Mucosa of rectum (tissue), 2 donors: Measurements from ENCODE around the gene SNCG.

ENCODE experiments used
- H3K27ac ChIP-seq, 2 donors: one replicate each; pipeline ENCODE4 v1.7.0; 2013; ENCODE audit warnings: inconsistent platforms in 2 of 2, low read depth in 2 of 2, low read length in 2 of 2
- H3K27me3 ChIP-seq, 2 donors: one replicate each; pipeline ENCODE4 v1.7.0; 2013; ENCODE audit warnings: low read length in 2 of 2; ENCODE audit not compliant: control insufficient read depth in 2 of 2, insufficient read depth in 2 of 2
- H3K36me3 ChIP-seq, 2 donors: one replicate each; pipeline ENCODE4 v1.7.0; 2013; ENCODE audit warnings: low read length in 2 of 2; ENCODE audit not compliant: control insufficient read depth in 2 of 2, insufficient read depth in 2 of 2
- H3K4me1 ChIP-seq, 2 donors: one replicate each; pipeline ENCODE4 v1.7.0; 2013; ENCODE audit warnings: low read length in 2 of 2, mild to moderate bottlenecking in 1 of 2; ENCODE audit not compliant: control insufficient read depth in 2 of 2, insufficient read depth in 2 of 2
- H3K4me3 ChIP-seq, 2 donors: one replicate each; pipeline ENCODE4 v1.7.0; 2013; ENCODE audit warnings: low read length in 2 of 2
- H3K9ac ChIP-seq, 2 donors: one replicate each; pipeline ENCODE4 v1.7.0; 2013; ENCODE audit warnings: low read length in 2 of 2, low read depth in 1 of 2, mild to moderate bottlenecking in 1 of 2
- H3K9me3 ChIP-seq, 2 donors: one replicate each; pipeline ENCODE4 v1.7.0; 2013; ENCODE audit warnings: low read length in 2 of 2; ENCODE audit not compliant: control insufficient read depth in 2 of 2
- donor health status: healthy.
- donor health status: Normal muscosa, but diverticular disease.

The SNCG gene

DNA sequence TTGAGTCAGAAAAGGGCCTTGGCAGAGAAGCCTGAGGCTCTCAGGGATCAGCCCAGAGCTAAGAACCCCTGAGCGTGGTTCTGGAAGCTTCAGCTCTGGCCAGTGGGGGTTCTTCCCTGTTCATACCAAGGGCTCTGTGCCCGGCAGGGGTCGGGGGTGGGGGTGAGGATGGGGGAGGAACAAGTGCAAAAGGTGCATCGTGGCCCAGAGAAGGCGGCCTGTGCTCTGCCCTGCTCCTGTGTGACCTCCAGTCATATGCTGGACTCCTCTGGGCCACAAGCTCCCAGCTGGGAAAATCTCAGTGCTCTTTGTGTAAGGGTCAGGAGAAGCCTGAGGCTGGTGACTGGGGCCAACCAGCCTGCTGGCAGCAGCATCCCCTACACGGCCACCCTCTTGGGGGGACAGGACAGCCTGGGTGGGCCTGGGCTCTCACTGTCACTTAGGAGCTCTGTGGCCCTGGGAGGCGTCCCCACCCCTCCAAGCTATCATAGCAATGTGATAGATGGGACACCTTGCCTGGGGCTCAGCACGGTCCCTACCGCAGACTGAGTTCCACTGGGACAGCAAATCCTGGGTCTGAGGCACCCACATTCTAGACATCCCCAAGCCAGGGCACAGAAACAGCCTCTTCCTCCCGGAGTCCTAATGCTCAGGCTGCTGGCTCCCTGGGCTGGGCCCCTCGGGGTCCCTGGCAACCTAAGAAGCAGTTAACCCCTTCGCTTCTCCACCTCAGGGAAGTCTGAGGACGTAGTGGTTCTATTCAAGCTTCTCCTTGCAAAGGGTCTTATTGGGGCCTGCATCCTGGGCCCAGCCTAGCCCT lies 3.5 kb upstream of the SNCG start:
- peaks cover 0 to 3% of the 10 kb centered on the region in 2 donors for H3K4me1 ChIP-seq
- H3K9ac ChIP-seq, result no peak overlapping the region
- no peaks in the 10 kb centered on the region for H3K27me3 ChIP-seq
- no peaks in the 10 kb centered on the region for H3K36me3 ChIP-seq
- H3K27ac ChIP-seq, result peak overlapping the region; percentile 29 to 65
- no peak overlapping the region for H3K4me3 ChIP-seq
- H3K9me3 ChIP-seq, result no peaks in the 10 kb centered on the region

DNA sequence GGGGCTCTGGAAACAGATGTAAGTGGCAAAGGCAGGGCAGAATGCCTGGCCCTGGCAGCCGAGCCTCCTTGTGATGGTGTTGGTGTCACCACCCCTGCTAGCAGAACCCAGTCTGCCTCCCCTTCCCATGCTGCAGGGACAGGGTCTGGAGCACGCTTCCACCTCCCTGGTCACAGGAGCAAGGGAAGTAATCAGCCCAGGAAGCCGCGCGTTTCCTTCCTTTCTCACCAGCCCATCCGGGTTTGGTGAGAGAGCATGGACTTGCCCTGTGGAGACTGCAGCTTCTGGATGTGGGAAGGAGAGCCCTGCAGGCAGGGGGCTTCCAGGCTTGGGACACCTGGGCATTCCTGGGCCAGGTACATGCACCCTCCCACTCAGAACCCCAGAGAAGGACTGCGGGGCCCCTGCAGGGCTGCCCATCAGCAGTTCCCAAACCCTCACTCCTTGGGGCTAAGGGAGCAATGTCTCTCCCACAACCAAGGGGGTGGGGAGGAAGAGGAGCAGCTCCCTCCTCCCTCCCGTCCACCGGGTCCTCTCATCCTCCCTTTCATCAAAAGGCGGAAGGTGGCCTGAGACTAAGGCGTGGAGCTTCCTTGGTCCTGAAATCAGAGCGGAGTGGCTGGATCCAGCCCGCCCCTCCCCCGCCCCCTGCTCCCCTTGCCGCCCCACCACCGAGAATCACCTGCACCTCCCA lies 2.8 kb upstream of the SNCG start:
- H3K9ac ChIP-seq, result no peak overlapping the region
- no peaks in the 10 kb centered on the region for H3K36me3 ChIP-seq
- no peaks in the 10 kb centered on the region for H3K9me3 ChIP-seq
- peaks cover 0 to 3% of the 10 kb centered on the region in 2 donors for H3K4me1 ChIP-seq
- H3K4me3 ChIP-seq, result no peak overlapping the region
- peak overlapping the region in 1 of 2 donors; percentile 29 for H3K27ac ChIP-seq
- no peaks in the 10 kb centered on the region for H3K27me3 ChIP-seq

GRCh38 chr10:86956195-86956847 lies 2.1 kb upstream of the SNCG start:
- H3K9ac ChIP-seq, result no peak overlapping the region
- no peaks in the 10 kb centered on the region for H3K36me3 ChIP-seq
- peak overlapping the region in 1 of 2 donors; percentile 52 for H3K27ac ChIP-seq
- no peaks in the 10 kb centered on the region for H3K9me3 ChIP-seq
- H3K4me1 ChIP-seq, result peaks cover 0 to 3% of the 10 kb centered on the region in 2 donors
- H3K27me3 ChIP-seq, result no peaks in the 10 kb centered on the region
- no peak overlapping the region for H3K4me3 ChIP-seq

GRCh38 chr10:86956848-86957448 lies 1.5 kb upstream of the SNCG start:
- Histone ChIP-seq H3K4me1 (peaks cover 0 to 3% of the 10 kb centered on the region in 2 donors), H3K9me3 (no peaks in the 10 kb centered on the region), H3K9ac (no peak overlapping the region), H3K27me3 (no peaks in the 10 kb centered on the region), H3K36me3 (no peaks in the 10 kb centered on the region), H3K27ac (peak overlapping the region in 1 of 2 donors; percentile 52), H3K4me3 (peak overlapping the region in 1 of 2 donors; percentile 37)

- H3K36me3 ChIP-seq, result no peaks in the 10 kb centered on the region
- H3K27me3 ChIP-seq, result no peaks in the 10 kb centered on the region
- H3K27ac ChIP-seq, result peak within 1 kb of the TSS; percentile 5 to 52
- peak within 1 kb of the TSS in 1 of 2 donors; percentile 37 for H3K4me3 ChIP-seq
- no peak within 1 kb of the TSS for H3K9ac ChIP-seq
- H3K4me1 ChIP-seq, result peaks cover 0 to 3% of the 10 kb centered on the region in 2 donors
- no peaks in the 10 kb centered on the region for H3K9me3 ChIP-seq
These were observed 806 bp upstream of the SNCG start, which contains the start of gene MMRN2 for GRCh38 chr10:86957471-86958115. MMRN2 (minus strand) TSS chr10:86957615; CDS start chr10:86957541, 74 bp downstream.

GRCh38 chr10:86958901-86959736 lies 720 bp downstream of the SNCG start:
- H3K9ac ChIP-seq, result no peak overlapping the region
- no peaks in the 10 kb centered on the region for H3K9me3 ChIP-seq
- no peaks in the 10 kb centered on the region for H3K36me3 ChIP-seq
- H3K4me1 ChIP-seq, result no peaks in the 10 kb centered on the region
- no peaks in the 10 kb centered on the region for H3K27me3 ChIP-seq
- H3K27ac ChIP-seq, result peak overlapping the region; percentile 21 to 32
- no peak overlapping the region for H3K4me3 ChIP-seq

DNA sequence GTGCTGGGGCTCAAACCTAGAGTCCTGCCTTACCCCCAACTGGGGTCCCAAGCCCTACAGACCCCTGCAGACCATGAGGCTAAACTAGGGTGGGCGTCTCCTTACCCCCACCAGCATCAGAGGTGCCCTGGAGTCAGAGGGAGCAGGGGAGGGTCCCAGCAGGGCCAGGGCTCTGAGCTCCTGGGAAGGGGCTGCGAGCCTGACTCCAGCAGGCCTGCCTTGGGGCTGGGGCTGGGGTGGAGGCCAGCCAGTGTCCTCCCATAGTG lies 1.3 kb downstream of the SNCG start:
- Histone ChIP-seq H3K36me3 (no peaks in the 10 kb centered on the region), H3K27me3 (no peaks in the 10 kb centered on the region), H3K4me3 (no peak overlapping the region), H3K4me1 (no peaks in the 10 kb centered on the region), H3K27ac (peak overlapping the region in 1 of 2 donors; percentile 20), H3K9me3 (no peaks in the 10 kb centered on the region), H3K9ac (no peak overlapping the region)

DNA sequence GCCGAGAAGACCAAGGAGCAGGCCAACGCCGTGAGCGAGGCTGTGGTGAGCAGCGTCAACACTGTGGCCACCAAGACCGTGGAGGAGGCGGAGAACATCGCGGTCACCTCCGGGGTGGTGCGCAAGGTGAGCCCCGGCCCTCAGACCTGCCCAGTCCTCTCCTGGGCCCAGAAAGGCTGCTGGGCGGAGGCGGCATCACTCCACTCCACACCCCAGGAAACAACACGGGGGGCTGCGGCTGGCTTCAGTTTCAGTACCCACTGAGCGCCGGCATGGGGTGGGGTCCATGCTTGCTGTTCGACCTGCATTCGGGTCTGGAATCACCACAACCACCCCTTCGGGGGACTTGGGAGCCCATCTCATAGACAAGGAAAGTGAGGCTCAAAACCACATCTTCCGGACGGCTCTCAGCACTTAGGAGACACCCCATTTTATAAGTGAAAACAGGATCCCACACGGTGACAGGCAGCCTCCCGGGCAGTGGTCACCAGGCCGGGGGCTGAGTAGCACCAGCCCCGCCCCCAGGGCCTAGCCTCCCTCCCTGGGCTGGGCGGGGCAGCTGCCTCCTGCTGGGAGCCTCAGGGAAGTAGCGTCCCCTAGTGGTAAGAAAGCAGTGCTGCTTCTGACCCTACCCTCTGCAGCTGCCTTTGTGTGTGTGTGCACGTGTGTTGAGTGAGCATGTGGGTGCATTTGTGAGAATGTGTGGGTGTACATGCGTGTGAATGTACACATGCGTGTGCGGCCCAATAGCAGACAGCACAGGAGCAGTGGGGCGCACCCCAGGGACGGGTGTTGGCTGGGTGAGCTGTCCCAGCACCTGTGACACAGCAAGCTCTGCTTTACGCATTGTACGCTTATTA lies 1.8 kb downstream of the SNCG start:
- H3K36me3 ChIP-seq, result no peaks in the 10 kb centered on the region
- no peak overlapping the region for H3K9ac ChIP-seq
- no peaks in the 10 kb centered on the region for H3K9me3 ChIP-seq
- H3K27me3 ChIP-seq, result no peaks in the 10 kb centered on the region
- no peak overlapping the region for H3K27ac ChIP-seq
- H3K4me3 ChIP-seq, result no peak overlapping the region
- H3K4me1 ChIP-seq, result no peaks in the 10 kb centered on the region
